Cardiac muscle cell (in vitro differentiated cells and primary cell): ENCODE measurements around the gene SLC19A1. TPM values are rescaled to one million over a fixed set of nuclear protein-coding genes. Genes with fewer than 3 reads are reported as not detected.

Experiments
- DNase-seq, 2 donors: peaks; one replicate each; pipeline versions ENCODE4 v3.0.0 to v3.0.0-alpha.2; 2010 to 2017; ENCODE audit warnings: low read depth in 1 of 2, low spot score in 1 of 2
- H3K27ac ChIP-seq: fragments of 200-600 bp; sonication (generic); 2 replicates; pipeline ENCODE4 v1.5.1; 2016
- H3K27me3 ChIP-seq: fragments of 200-600 bp; sonication (generic); 2 replicates; pipeline ENCODE4 v1.6.0; 2016; ENCODE audit warnings: control low read depth
- H3K36me3 ChIP-seq: fragments of 200-600 bp; sonication (generic); 2 replicates; pipeline ENCODE4 v1.5.1; 2016; ENCODE audit warnings: control low read depth
- H3K4me1 ChIP-seq: fragments of 200-600 bp; sonication (generic); 2 replicates; pipeline ENCODE4 v1.8.1; 2017; ENCODE audit warnings: low read depth, mild to moderate bottlenecking, mixed run types
- H3K4me3 ChIP-seq: fragments of 200-600 bp; sonication (generic); 2 replicates; pipeline ENCODE4 v1.5.1; 2016; ENCODE audit warnings: mild to moderate bottlenecking
- H3K9me3 ChIP-seq: fragments of 200-600 bp; sonication (generic); 2 replicates; pipeline ENCODE4 v1.5.1; 2017; ENCODE audit warnings: low read depth, mild to moderate bottlenecking, control low read depth
- polyA plus RNA-seq: library from polyadenylated mRNA; unstranded; fragments of >200 nt; fragmentation: Nextera tagmentation; extraction: Ambion mirVana; gene quantifications from 2 replicates; pipeline ENCODE4 v1.2.1, GENCODE V29; 2016
- total RNA-seq: library from RNA; depleted of rRNA; stranded (reverse); fragments of >200 nt; gene quantifications from 2 replicates; pipeline ENCODE4 v1.2.3, GENCODE V29; 2016
- TF ChIP-seq, protein P1 (sequence below): IDR thresholded peaks from 2 replicates; pipeline ENCODE4 v1.5.1; 2012; ENCODE audit warnings: low read depth, mild to moderate bottlenecking, low read length

Gene SLC19A1
- total and polyA plus RNA-seq, 2 experiments from 2014 or later = 25.4 to 50.3 TPM

DNA sequence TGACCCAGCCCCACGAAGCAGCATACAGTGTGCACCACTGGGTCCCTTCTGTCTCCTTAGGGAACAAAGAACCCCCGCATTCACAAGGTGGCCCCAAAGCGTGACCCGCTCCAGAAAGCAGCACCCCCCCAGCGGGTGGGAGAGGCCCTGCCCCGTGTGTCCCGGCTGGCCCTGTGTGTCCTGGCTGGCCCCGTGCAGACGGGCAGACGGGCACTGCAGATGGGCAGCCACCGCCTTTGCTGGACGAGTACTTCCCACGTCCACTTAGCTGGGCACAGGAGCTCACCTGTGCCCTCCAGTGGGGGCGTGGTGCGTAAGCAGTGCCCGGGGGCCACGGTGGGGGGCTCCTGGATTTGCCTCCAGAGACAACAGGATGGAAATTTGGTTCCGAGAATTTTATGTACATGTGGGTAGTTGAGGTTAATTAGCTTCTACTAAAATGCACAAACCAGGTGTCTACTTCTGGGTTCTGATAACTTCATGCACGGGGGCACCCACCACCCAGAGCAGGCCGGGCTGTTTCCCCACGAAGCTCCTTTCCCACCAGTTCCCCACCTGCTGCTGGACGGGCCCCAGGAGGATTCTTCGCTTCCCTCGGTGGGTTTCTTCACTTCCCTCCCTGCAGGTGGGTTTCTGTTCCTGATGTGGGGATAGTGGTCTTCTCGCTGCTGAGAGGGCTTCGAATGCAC lies 33.2 kb upstream of the SLC19A1 start:
- Histone ChIP-seq H3K9me3 (no peaks in the 10 kb centered on the region), H3K4me3 (no peak overlapping the region), H3K27ac (no peak overlapping the region), H3K4me1 (no peaks in the 10 kb centered on the region), H3K36me3 (no peaks in the 10 kb centered on the region), H3K27me3 (no peaks in the 10 kb centered on the region)
- no peak for DNase-seq
- TF ChIP-seq, protein P1, sequence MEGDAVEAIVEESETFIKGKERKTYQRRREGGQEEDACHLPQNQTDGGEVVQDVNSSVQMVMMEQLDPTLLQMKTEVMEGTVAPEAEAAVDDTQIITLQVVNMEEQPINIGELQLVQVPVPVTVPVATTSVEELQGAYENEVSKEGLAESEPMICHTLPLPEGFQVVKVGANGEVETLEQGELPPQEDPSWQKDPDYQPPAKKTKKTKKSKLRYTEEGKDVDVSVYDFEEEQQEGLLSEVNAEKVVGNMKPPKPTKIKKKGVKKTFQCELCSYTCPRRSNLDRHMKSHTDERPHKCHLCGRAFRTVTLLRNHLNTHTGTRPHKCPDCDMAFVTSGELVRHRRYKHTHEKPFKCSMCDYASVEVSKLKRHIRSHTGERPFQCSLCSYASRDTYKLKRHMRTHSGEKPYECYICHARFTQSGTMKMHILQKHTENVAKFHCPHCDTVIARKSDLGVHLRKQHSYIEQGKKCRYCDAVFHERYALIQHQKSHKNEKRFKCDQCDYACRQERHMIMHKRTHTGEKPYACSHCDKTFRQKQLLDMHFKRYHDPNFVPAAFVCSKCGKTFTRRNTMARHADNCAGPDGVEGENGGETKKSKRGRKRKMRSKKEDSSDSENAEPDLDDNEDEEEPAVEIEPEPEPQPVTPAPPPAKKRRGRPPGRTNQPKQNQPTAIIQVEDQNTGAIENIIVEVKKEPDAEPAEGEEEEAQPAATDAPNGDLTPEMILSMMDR = no peak

DNA sequence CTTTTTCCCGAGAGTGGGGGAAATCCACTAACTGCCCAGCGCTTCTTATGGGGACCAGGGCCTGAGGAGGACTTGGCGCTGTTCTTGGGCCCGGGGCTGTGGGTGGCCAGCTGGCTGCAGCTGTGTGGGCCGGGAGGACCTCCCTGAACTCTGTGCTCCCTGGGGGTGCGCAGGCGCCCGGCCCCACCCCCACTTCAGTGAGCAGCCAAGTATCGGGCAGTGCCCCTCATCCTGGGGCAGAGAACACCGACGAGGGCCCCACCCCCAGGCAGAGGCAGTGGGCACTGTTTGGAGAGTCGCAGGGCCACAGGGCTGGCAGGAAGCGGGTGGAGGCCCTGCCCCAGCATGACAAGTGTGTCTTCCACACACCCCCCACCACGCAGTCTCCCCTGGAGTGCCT lies 32.5 kb upstream of the SLC19A1 start:
- DNase-seq = no peak
- Histone ChIP-seq H3K9me3 (no peaks in the 10 kb centered on the region), H3K4me3 (no peak overlapping the region), H3K27me3 (no peaks in the 10 kb centered on the region), H3K4me1 (no peaks in the 10 kb centered on the region), H3K36me3 (no peaks in the 10 kb centered on the region), H3K27ac (no peak overlapping the region)
- TF ChIP-seq, protein P1 = no peak

- no peak overlapping the region for H3K4me3 ChIP-seq
Measured at GRCh38 chr21:45574081-45574501, 31.9 kb upstream of the SLC19A1 start.

DNA sequence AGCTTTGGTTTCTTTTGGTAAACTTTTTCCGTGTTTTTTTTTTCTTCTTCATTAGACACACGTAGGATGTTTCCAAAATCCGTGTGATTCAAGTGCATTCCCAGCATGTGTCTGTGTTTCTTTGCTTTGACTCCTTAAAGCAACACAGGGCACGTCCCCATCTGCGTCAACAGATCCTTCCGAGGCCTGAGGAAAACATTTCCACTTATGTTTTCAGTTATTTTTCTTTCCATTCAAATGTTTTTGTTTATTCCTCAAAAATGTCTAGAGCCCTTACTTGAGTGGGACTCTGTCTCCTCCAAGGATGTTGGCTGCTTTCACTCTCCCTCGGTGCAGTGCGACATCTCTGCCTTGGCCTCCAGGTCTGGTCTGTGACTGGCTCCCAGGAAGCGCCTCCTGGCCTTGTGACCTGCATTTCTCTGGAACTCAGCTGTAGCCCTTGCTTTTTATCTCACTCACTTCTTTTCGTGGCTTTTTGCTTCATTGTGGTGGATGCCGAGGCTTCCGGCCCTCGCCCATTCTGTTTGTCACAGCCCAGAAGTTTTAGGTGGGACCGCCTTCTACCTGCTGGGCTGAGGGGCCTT lies 31.3 kb upstream of the SLC19A1 start:
- no peak for DNase-seq
- Histone ChIP-seq H3K4me3 (no peak overlapping the region), H3K27ac (no peak overlapping the region), H3K27me3 (no peaks in the 10 kb centered on the region), H3K36me3 (no peaks in the 10 kb centered on the region), H3K9me3 (no peaks in the 10 kb centered on the region), H3K4me1 (no peaks in the 10 kb centered on the region)
- TF ChIP-seq, protein P1 = no peak

More at GRCh38 chr21:45574081-45574501, 31.9 kb upstream of the SLC19A1 start:
- DNase-seq = no peak
- Histone ChIP-seq H3K27ac (no peak overlapping the region), H3K9me3 (no peaks in the 10 kb centered on the region), H3K4me1 (no peaks in the 10 kb centered on the region), H3K27me3 (no peaks in the 10 kb centered on the region), H3K36me3 (no peaks in the 10 kb centered on the region)
- TF ChIP-seq, protein P1 = no peak

GRCh38 chr21:45572783-45573451 lies 30.7 kb upstream of the SLC19A1 start:
- TF ChIP-seq, protein P1 = no peak
- no peak for DNase-seq
- Histone ChIP-seq H3K9me3 (no peaks in the 10 kb centered on the region), H3K36me3 (no peaks in the 10 kb centered on the region), H3K27me3 (no peaks in the 10 kb centered on the region), H3K4me3 (no peak overlapping the region), H3K27ac (no peak overlapping the region), H3K4me1 (no peaks in the 10 kb centered on the region)
